ENCODE results near the gene OGDHL.

OGDHL gene

GRCh38 chr10:49700211-49700610, 61.9 kb downstream of the OGDHL start:
- Mint-ChIP-seq H3K36me3 (no peaks in the 10 kb centered on the region), H3K4me1 (no peaks in the 10 kb centered on the region), H3K27me3 (peaks cover 10% of the 10 kb centered on the region), H3K27ac (no peak overlapping the region), H3K9me3 (no peaks in the 10 kb centered on the region), H3K4me3 (no peak overlapping the region)
- DNase-seq = no peak
- CTCF ChIA-PET = no interaction called here

GRCh38 chr10:49698679-49699078, 63.4 kb downstream of the OGDHL start:
- no peaks in the 10 kb centered on the region for H3K4me1 Mint-ChIP-seq
- peaks cover 10% of the 10 kb centered on the region for H3K27me3 Mint-ChIP-seq
- H3K27ac Mint-ChIP-seq = no peak overlapping the region
- H3K4me3 Mint-ChIP-seq = no peak overlapping the region
- no peaks in the 10 kb centered on the region for H3K36me3 Mint-ChIP-seq
- H3K9me3 Mint-ChIP-seq = no peaks in the 10 kb centered on the region
- CTCF ChIA-PET = no interaction called here
- DNase-seq = no peak

GRCh38 chr10:49696311-49696710, 65.8 kb downstream of the OGDHL start:
- no peaks in the 10 kb centered on the region for H3K4me1 Mint-ChIP-seq
- peaks cover 23% of the 10 kb centered on the region for H3K27me3 Mint-ChIP-seq
- H3K27ac Mint-ChIP-seq = no peak overlapping the region
- no peaks in the 10 kb centered on the region for H3K9me3 Mint-ChIP-seq
- H3K4me3 Mint-ChIP-seq = no peak overlapping the region
- CTCF ChIA-PET = no interaction called here
- DNase-seq = no peak
- no peaks in the 10 kb centered on the region for H3K36me3 Mint-ChIP-seq

GRCh38 chr10:49694466-49694865, 67.7 kb downstream of the OGDHL start:
- no peak overlapping the region for H3K27ac Mint-ChIP-seq
- H3K4me3 Mint-ChIP-seq = no peak overlapping the region
- no peaks in the 10 kb centered on the region for H3K4me1 Mint-ChIP-seq
- CTCF ChIA-PET = interaction anchor here (0.9 kb wide), 1 partner anchor 530 kb away, joined by 3 read pairs; no protein-coding TSS in a partner anchor
- H3K27me3 Mint-ChIP-seq = peaks cover 42% of the 10 kb centered on the region
- H3K9me3 Mint-ChIP-seq = no peaks in the 10 kb centered on the region
- no peaks in the 10 kb centered on the region for H3K36me3 Mint-ChIP-seq
- no peak for DNase-seq

- Mint-ChIP-seq H3K36me3 (no peaks in the 10 kb centered on the region), H3K4me1 (no peaks in the 10 kb centered on the region), H3K4me3 (no peak overlapping the region), H3K27me3 (peaks cover 54% of the 10 kb centered on the region), H3K9me3 (no peaks in the 10 kb centered on the region), H3K27ac (no peak overlapping the region)
- CTCF ChIA-PET = no interaction called here
- DNase-seq = no peak
Observed at GRCh38 chr10:49691588-49691987, 70.5 kb downstream of the OGDHL start.

- Mint-ChIP-seq H3K4me1 (no peaks in the 10 kb centered on the region), H3K4me3 (no peak overlapping the region), H3K9me3 (no peaks in the 10 kb centered on the region), H3K27ac (no peak overlapping the region), H3K27me3 (peaks cover 54% of the 10 kb centered on the region), H3K36me3 (no peaks in the 10 kb centered on the region)
- DNase-seq = no peak
- CTCF ChIA-PET = no interaction called here
Observed at GRCh38 chr10:49690698-49691356, 71.3 kb downstream of the OGDHL start.

GRCh38 chr10:49689882-49690510, 72.1 kb downstream of the OGDHL start:
- Mint-ChIP-seq H3K27ac (no peak overlapping the region), H3K4me1 (no peaks in the 10 kb centered on the region), H3K4me3 (no peak overlapping the region), H3K36me3 (no peaks in the 10 kb centered on the region), H3K9me3 (no peaks in the 10 kb centered on the region), H3K27me3 (peaks cover 54% of the 10 kb centered on the region)
- CTCF ChIA-PET = no interaction called here
- no peak for DNase-seq

GRCh38 chr10:49688920-49689319, 73.2 kb downstream of the OGDHL start:
- no peaks in the 10 kb centered on the region for H3K36me3 Mint-ChIP-seq
- no peaks in the 10 kb centered on the region for H3K4me1 Mint-ChIP-seq
- H3K27me3 Mint-ChIP-seq = peaks cover 54% of the 10 kb centered on the region
- CTCF ChIA-PET = no interaction called here
- H3K27ac Mint-ChIP-seq = no peak overlapping the region
- DNase-seq = no peak
- no peak overlapping the region for H3K4me3 Mint-ChIP-seq
- H3K9me3 Mint-ChIP-seq = no peaks in the 10 kb centered on the region

GRCh38 chr10:49688261-49688846, 73.8 kb downstream of the OGDHL start:
- H3K36me3 Mint-ChIP-seq = no peaks in the 10 kb centered on the region
- CTCF ChIA-PET = no interaction called here

GRCh38 chr10:49686651-49687050, 75.5 kb downstream of the OGDHL start:
- Mint-ChIP-seq H3K4me3 (no peak overlapping the region), H3K36me3 (no peaks in the 10 kb centered on the region), H3K27ac (no peak overlapping the region)

More at GRCh38 chr10:49688261-49688846, 73.8 kb downstream of the OGDHL start:
- H3K4me1 Mint-ChIP-seq = no peaks in the 10 kb centered on the region
- H3K27ac Mint-ChIP-seq = no peak overlapping the region
- peaks cover 54% of the 10 kb centered on the region for H3K27me3 Mint-ChIP-seq
- no peak overlapping the region for H3K4me3 Mint-ChIP-seq
- no peak for DNase-seq
- H3K9me3 Mint-ChIP-seq = no peaks in the 10 kb centered on the region

More at GRCh38 chr10:49686651-49687050, 75.5 kb downstream of the OGDHL start:
- Mint-ChIP-seq H3K4me1 (no peaks in the 10 kb centered on the region), H3K9me3 (no peaks in the 10 kb centered on the region), H3K27me3 (peaks cover 45% of the 10 kb centered on the region)
- CTCF ChIA-PET = no interaction called here
- no peak for DNase-seq

All from activated naive CD4-positive, alpha-beta T cell treated with anti-CD3 and anti-CD28 coated beads, Interleukin-2, amount 10 ng/mL, durations not matched to agents 7 days and 5 days (primary cell).